ENCODE measurements around the gene IQGAP2.

DNA sequence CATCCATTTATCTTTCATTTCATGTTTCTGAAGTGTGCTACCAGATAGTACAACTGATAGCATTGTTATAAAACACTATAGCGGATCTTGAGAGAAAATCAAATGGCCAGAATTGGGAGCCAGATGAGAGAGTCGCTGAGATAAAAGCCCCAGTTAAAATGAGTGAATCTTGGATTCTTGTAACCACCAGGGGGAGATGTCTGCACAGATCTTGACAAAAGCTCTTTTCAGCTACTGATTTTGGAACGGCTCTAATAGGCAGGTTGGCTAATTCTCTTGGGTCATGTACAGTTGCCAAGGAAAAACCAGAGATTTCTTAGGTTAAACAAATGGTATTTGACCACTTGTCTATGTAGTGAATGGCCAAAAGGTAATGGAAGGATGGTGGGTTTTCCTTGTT, 198.4 kb downstream of the IQGAP2 start:
- TF ChIP-seq GATA2 (IDR thresholded peaks at IDR 0.05; ENCODE audit: low read depth, low read length) = no peak
- TF ChIP-seq GATA3 (IDR thresholded peaks at IDR 0.05; ENCODE audit: low read depth, low read length) = no peak

All from SH-SY5Y (cell line).